Left ventricle myocardium inferior (tissue), 1 donor: ENCODE measurements around the gene SLC35G6. TPM values are rescaled to one million over a fixed set of nuclear protein-coding genes. Genes with fewer than 3 reads are reported as not detected.
A peak's percentile ranks its signal among the peaks of the same experiment; 100 is the strongest.

ENCODE experiments used
- DNase-seq: peaks from one replicate; pipeline ENCODE4 v3.0.0-alpha.2; 2020
- H3K27ac ChIP-seq: fragments of 200-600 bp; replicated peaks from 2 replicates; pipeline ENCODE4 v1.8.0; 2021
- H3K27me3 ChIP-seq: fragments of 200-600 bp; 2 replicates; pipeline ENCODE4 v1.8.0; 2021; ENCODE audit warnings: low read depth
- H3K36me3 ChIP-seq: fragments of 200-600 bp; 2 replicates; pipeline ENCODE4 v1.8.0; 2021
- H3K4me1 ChIP-seq: fragments of 200-600 bp; 2 replicates; pipeline ENCODE4 v1.8.0; 2021
- H3K4me3 ChIP-seq: fragments of 200-600 bp; 2 replicates; pipeline ENCODE4 v1.8.0; 2021; ENCODE audit warnings: mild to moderate bottlenecking, moderate library complexity
- H3K9me3 ChIP-seq: fragments of 200-600 bp; replicated peaks from 2 replicates; pipeline ENCODE4 v1.8.0; 2021
- CTCF ChIP-seq: fragments of 200-600 bp; IDR thresholded peaks from 2 replicates; pipeline ENCODE4 v1.8.0; 2021; ENCODE audit warnings: antibody characterized with exemption, mild to moderate bottlenecking, borderline replicate concordance
- intact Hi-C: fragments of 100-400 bp; cut with micrococcal nuclease; formaldehyde crosslinking; loops from one replicate; pipeline ENCODE4 v1.11.0; 2022
- total RNA-seq: library from RNA; stranded (reverse); fragmentation: NEBNext Ultra II Directional; extraction: Animal tissue kit (Norgen Biotek cat#: 25700); gene quantifications from one replicate; pipeline ENCODE4 v1.2.1, GENCODE V29; 2021
- donor health status: DM: no; HTN: yes; CAD: no; lungs with severe emphysema.

SLC35G6 gene
- total RNA-seq, 1 donor from 2014 or later = not detected

GRCh38 chr17:7476494-7476893 lies 4.8 kb upstream of the SLC35G6 start:
- intact Hi-C loops = no loop called here

DNA sequence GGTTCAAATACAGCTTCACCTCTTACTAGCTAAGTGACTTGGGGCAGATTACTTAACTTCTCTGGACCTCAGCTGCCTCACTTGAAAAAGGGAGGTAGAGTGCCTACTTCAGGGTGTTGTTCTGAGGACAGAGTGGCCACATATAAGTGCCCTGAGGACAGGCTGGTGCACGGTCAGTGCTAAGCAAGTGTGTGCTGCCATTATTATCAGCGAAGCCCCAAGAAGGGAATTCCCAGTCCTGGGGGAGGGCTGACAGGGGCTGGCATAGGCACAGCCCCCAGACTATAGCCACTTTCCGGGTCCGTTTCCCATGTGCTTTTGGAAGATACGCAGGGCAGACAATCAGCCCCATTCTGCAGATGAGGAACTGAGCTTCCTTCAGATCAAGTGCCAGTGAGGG lies 4.3 kb upstream of the SLC35G6 start:
- intact Hi-C loops = no loop called here
- Histone ChIP-seq H3K4me3 (peak overlapping the region; percentile 100), H3K36me3 (no peaks in the 10 kb centered on the region), H3K9me3 (no peaks in the 10 kb centered on the region), H3K27me3 (no peaks in the 10 kb centered on the region), H3K27ac (peak overlapping the region; percentile 100), H3K4me1 (peaks cover 94% of the 10 kb centered on the region)
- DNase-seq = no peak
- TF ChIP-seq CTCF = no peak

More at GRCh38 chr17:7476494-7476893, 4.8 kb upstream of the SLC35G6 start:
- no peaks in the 10 kb centered on the region for H3K27me3 ChIP-seq
- H3K4me1 ChIP-seq = peaks cover 94% of the 10 kb centered on the region
- H3K36me3 ChIP-seq = no peaks in the 10 kb centered on the region
- no peaks in the 10 kb centered on the region for H3K9me3 ChIP-seq
- H3K4me3 ChIP-seq = peak overlapping the region; percentile 100
- peak overlapping the region; percentile 100 for H3K27ac ChIP-seq
- TF ChIP-seq CTCF = no peak
- DNase-seq = no peak

DNA sequence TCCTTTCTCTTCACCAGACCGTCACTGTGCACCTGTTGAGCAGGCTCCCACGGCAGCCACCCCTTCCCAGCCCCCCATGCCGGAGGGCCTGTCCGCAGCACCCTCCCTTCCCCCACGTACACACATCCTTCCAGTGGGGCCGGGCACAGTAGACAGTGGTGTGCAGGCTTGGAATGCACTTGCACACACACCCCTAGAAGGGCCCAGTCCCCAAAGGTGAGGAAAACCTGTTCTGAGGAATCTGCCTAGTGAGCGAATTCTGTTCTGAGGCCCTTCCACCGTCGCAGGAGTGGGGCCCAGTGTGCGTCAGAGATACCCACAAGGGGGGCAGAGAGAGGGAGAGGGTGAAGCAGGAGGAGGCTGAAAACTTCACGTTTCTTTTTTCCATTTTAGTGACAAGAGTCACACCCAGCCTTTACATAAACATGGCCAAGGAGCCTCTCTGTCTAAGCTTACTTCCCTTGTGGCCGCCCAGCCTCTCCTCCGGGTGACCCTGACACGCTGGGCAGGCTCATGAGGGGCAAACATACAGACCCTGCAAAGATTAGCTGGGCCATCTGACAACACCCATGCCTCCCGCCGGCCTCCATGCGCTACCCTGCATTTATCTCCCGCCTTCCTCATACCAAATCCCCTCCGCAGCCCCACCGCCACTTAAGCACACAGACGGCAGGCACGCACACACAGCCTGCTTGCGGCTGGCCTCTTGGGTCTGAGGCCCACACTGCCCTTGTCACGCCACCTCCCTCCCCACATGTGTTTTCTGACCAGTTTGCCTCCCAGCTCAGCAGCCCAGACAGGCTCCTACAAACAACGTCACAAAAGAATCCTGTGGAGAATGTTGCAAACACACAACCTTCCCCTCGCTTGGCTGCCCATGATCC lies 3.6 kb upstream of the SLC35G6 start:
- no peak for TF ChIP-seq CTCF
- Histone ChIP-seq H3K36me3 (no peaks in the 10 kb centered on the region), H3K9me3 (no peaks in the 10 kb centered on the region), H3K27ac (peak overlapping the region; percentile 100), H3K4me3 (peak overlapping the region; percentile 100), H3K27me3 (no peaks in the 10 kb centered on the region), H3K4me1 (peaks cover 94% of the 10 kb centered on the region)
- DNase-seq = no peak
- intact Hi-C loops = no loop called here

- peak; percentile 61 for DNase-seq
- intact Hi-C loops = no loop called here
These were observed 2.7 kb upstream of the SLC35G6 start for GRCh38 chr17:7478276-7479212.

More at GRCh38 chr17:7478276-7479212, 2.7 kb upstream of the SLC35G6 start:
- Histone ChIP-seq H3K4me1 (peaks cover 94% of the 10 kb centered on the region), H3K27me3 (no peaks in the 10 kb centered on the region), H3K27ac (peak overlapping the region; percentile 100), H3K36me3 (no peaks in the 10 kb centered on the region), H3K4me3 (peak overlapping the region; percentile 100), H3K9me3 (no peaks in the 10 kb centered on the region)
- no peak for TF ChIP-seq CTCF
